CD8-positive, alpha-beta memory T cell (primary cell): ENCODE measurements around the gene MIER2. TPM values are rescaled to one million over a fixed set of nuclear protein-coding genes. Genes with fewer than 3 reads are reported as not detected.
"Not testable (repeated sequence)": the region's sequence is repeated elsewhere in the genome, so short reads cannot be mapped to it uniquely, and the experiment has no call there.

ENCODE experiments used
- CTCF ChIA-PET: fragments of 350-600 bp; sonication (Branson Sonifier 250); formaldehyde crosslinking; loops from one replicate; lab custom pipeline; 2021; ENCODE audit warnings: antibody characterized with exemption; lab: Charles Lee
- POLR2A ChIA-PET: fragments of 350-600 bp; sonication (Branson Sonifier 250); formaldehyde crosslinking; loops from one replicate; lab custom pipeline; 2021; ENCODE audit warnings: antibody characterized with exemption; lab: Charles Lee
- DNase-seq, 5 donors: peaks; one replicate each; pipeline versions ENCODE4 v3.0.0 to v3.0.0-alpha.2; 2020 to 2022; ENCODE audit warnings: mixed read lengths in 1 of 5
- H3K27ac ChIP-seq: one replicate; pipeline ENCODE4 v1.7.0; 2013; ENCODE audit warnings: low read depth, mild to moderate bottlenecking, low read length, moderate library complexity
- H3K27me3 ChIP-seq: 2 replicates; pipeline ENCODE4 v1.7.0; 2013; ENCODE audit warnings: low read length, mild to moderate bottlenecking; ENCODE audit not compliant: insufficient read depth, poor library complexity, severe bottlenecking
- H3K36me3 ChIP-seq: 2 replicates; pipeline ENCODE4 v1.7.0; 2013; ENCODE audit warnings: mild to moderate bottlenecking, low read length, moderate library complexity; ENCODE audit not compliant: insufficient read depth
- H3K4me1 ChIP-seq: 2 replicates; pipeline ENCODE4 v1.7.0; 2013; ENCODE audit warnings: mild to moderate bottlenecking, low read length, moderate library complexity; ENCODE audit not compliant: insufficient read depth
- H3K4me3 ChIP-seq: 2 replicates; pipeline ENCODE4 v1.7.0; 2013; ENCODE audit warnings: mild to moderate bottlenecking, low read length
- H3K9me3 ChIP-seq: 2 replicates; pipeline ENCODE4 v1.7.0; 2013; ENCODE audit warnings: mild to moderate bottlenecking, low read length
- H3K27ac Mint-ChIP-seq, 8 donors: one replicate each; pipeline ENCODE4 v1.8.0; 2020 to 2021; ENCODE audit warnings: mixed read lengths in 8 of 8, mild to moderate bottlenecking in 6 of 8, inconsistent platforms in 3 of 8, moderate library complexity in 3 of 8
- H3K27me3 Mint-ChIP-seq, 2 donors: one replicate each; pipeline ENCODE4 v1.8.0; 2020 to 2021; ENCODE audit warnings: mixed read lengths in 2 of 2, mild to moderate bottlenecking in 1 of 2, moderate library complexity in 1 of 2
- H3K36me3 Mint-ChIP-seq, 3 donors: one replicate each; pipeline ENCODE4 v1.8.0; 2020 to 2021; ENCODE audit warnings: mixed read lengths in 3 of 3, inconsistent platforms in 1 of 3, mild to moderate bottlenecking in 1 of 3
- H3K4me1 Mint-ChIP-seq, 3 donors: one replicate each; pipeline ENCODE4 v1.8.0; 2020 to 2021; ENCODE audit warnings: mixed read lengths in 3 of 3, inconsistent platforms in 1 of 3, mild to moderate bottlenecking in 1 of 3
- H3K4me3 Mint-ChIP-seq, 7 donors: one replicate each; pipeline ENCODE4 v1.8.0; 2020 to 2021; ENCODE audit warnings: mixed read lengths in 7 of 7, mild to moderate bottlenecking in 6 of 7, moderate library complexity in 4 of 7, inconsistent platforms in 2 of 7
- H3K9me3 Mint-ChIP-seq, 5 donors: one replicate each; pipeline ENCODE4 v1.8.0; 2020 to 2022; ENCODE audit warnings: mixed read lengths in 5 of 5, mild to moderate bottlenecking in 3 of 5, moderate library complexity in 2 of 5, inconsistent platforms in 1 of 5
- polyA plus RNA-seq: library from polyadenylated mRNA; unstranded; fragments of 300-500 nt; fragmentation: Illumina TruSeq; gene quantifications from one replicate; pipeline ENCODE4 v1.2.3, GENCODE V29; 2021
- total RNA-seq, 2 experiments: library from RNA; stranded (reverse); gene quantifications; one replicate each; pipeline ENCODE4 v1.2.3, GENCODE V29; 2021

Gene MIER2
- total and polyA plus RNA-seq, 3 experiments from 2014 or later: 4.9 to 20.9 (median 20.9) TPM

- peak in 1 of 5 donors; percentile 42 for DNase-seq
- Mint-ChIP-seq H3K9me3 (no peaks in the 10 kb centered on the region), H3K27ac (peak overlapping the region in 1 of 8 donors; percentile 16), H3K4me3 (peak overlapping the region in 2 of 7 donors; percentile 29 to 57), H3K27me3 (peaks cover 34 to 59% of the 10 kb centered on the region in 2 donors), H3K36me3 (peaks cover 0 to 2% (median 0%) of the 10 kb centered on the region in 3 donors), H3K4me1 (peaks cover 10 to 13% (median 13%) of the 10 kb centered on the region in 3 donors)
- no peak overlapping the region for H3K27ac ChIP-seq
- ChIA-PET CTCF (no interaction called here), POLR2A (no interaction called here)
- H3K4me1 ChIP-seq: peaks cover 5% of the 10 kb centered on the region
- no peaks in the 10 kb centered on the region for H3K36me3 ChIP-seq
- no peaks in the 10 kb centered on the region for H3K9me3 ChIP-seq
- H3K27me3 ChIP-seq: peaks cover 13% of the 10 kb centered on the region
- no peak overlapping the region for H3K4me3 ChIP-seq
These were observed 38.4 kb upstream of the MIER2 start for GRCh38 chr19:383040-383439.

- H3K9me3 Mint-ChIP-seq, H3K27ac ChIP-seq, POLR2A ChIA-PET, H3K4me1 ChIP-seq, H3K36me3 Mint-ChIP-seq, H3K36me3 ChIP-seq, CTCF ChIA-PET, H3K9me3 ChIP-seq, H3K4me3 ChIP-seq: not testable (repeated sequence)
- H3K27me3 ChIP-seq: peaks cover 13% of the 10 kb centered on the region
- Mint-ChIP-seq H3K27me3 (peaks cover 34 to 60% of the 10 kb centered on the region in 2 donors), H3K4me1 (peaks cover 10 to 13% (median 13%) of the 10 kb centered on the region in 3 donors), H3K27ac (peak overlapping the region in 4 of 8 donors; percentile 7 to 80 (median 45)), H3K4me3 (peak overlapping the region in 5 of 7 donors; percentile 24 to 57 (median 29))
- DNase-seq: peak in 3 of 5 donors; percentile 11 to 42 (median 33)
These were observed 38.0 kb upstream of the MIER2 start for GRCh38 chr19:382578-382977.

GRCh38 chr19:381901-382300 is 37.3 kb upstream of the MIER2 start:
- peaks cover 34 to 57% of the 10 kb centered on the region in 2 donors for H3K27me3 Mint-ChIP-seq
- peak overlapping the region in 1 of 8 donors; percentile 73 for H3K27ac Mint-ChIP-seq
- H3K27me3 ChIP-seq: peaks cover 13% of the 10 kb centered on the region
- H3K9me3 Mint-ChIP-seq, H3K9me3 ChIP-seq, H3K36me3 Mint-ChIP-seq, H3K36me3 ChIP-seq, H3K4me1 ChIP-seq, H3K4me3 ChIP-seq, H3K27ac ChIP-seq, CTCF ChIA-PET, POLR2A ChIA-PET: not testable (repeated sequence)
- H3K4me3 Mint-ChIP-seq: peak overlapping the region in 1 of 7 donors; percentile 72
- DNase-seq: peak in 1 of 5 donors; percentile 11
- peaks cover 10 to 13% (median 13%) of the 10 kb centered on the region in 3 donors for H3K4me1 Mint-ChIP-seq

- peak in 1 of 5 donors; percentile 14 for DNase-seq
- H3K27ac ChIP-seq, H3K4me3 ChIP-seq, H3K9me3 ChIP-seq, POLR2A ChIA-PET, H3K4me1 ChIP-seq, H3K36me3 ChIP-seq, H3K36me3 Mint-ChIP-seq, CTCF ChIA-PET, H3K27ac Mint-ChIP-seq, H3K9me3 Mint-ChIP-seq: not testable (repeated sequence)
- peaks cover 13% of the 10 kb centered on the region for H3K27me3 ChIP-seq
- peaks cover 28 to 49% of the 10 kb centered on the region in 2 donors for H3K27me3 Mint-ChIP-seq
- H3K4me3 Mint-ChIP-seq: peak overlapping the region in 1 of 7 donors; percentile 66
- peaks cover 10 to 13% (median 13%) of the 10 kb centered on the region in 3 donors for H3K4me1 Mint-ChIP-seq
These were observed 36.1 kb upstream of the MIER2 start for GRCh38 chr19:380618-381219.

- H3K27me3 ChIP-seq: peaks cover 13% of the 10 kb centered on the region
- Mint-ChIP-seq H3K27me3 (peaks cover 22 to 40% of the 10 kb centered on the region in 2 donors), H3K9me3 (no peaks in the 10 kb centered on the region), H3K27ac (no peak overlapping the region), H3K36me3 (peaks cover 0 to 2% (median 0%) of the 10 kb centered on the region in 3 donors), H3K4me1 (peaks cover 10 to 13% (median 13%) of the 10 kb centered on the region in 3 donors), H3K4me3 (no peak overlapping the region)
- ChIA-PET POLR2A (no interaction called here), CTCF (no interaction called here)
- no peaks in the 10 kb centered on the region for H3K36me3 ChIP-seq
- peak in 1 of 5 donors; percentile 36 for DNase-seq
- H3K9me3 ChIP-seq: no peaks in the 10 kb centered on the region
- no peak overlapping the region for H3K4me3 ChIP-seq
- no peak overlapping the region for H3K27ac ChIP-seq
- H3K4me1 ChIP-seq: peaks cover 5% of the 10 kb centered on the region
These were observed 35.2 kb upstream of the MIER2 start for GRCh38 chr19:379796-380195.

- H3K4me1 ChIP-seq: peaks cover 5% of the 10 kb centered on the region
- no peaks in the 10 kb centered on the region for H3K9me3 ChIP-seq
- ChIA-PET CTCF (no interaction called here), POLR2A (no interaction called here)
- Mint-ChIP-seq H3K36me3 (peaks cover 0 to 2% (median 0%) of the 10 kb centered on the region in 3 donors), H3K4me1 (peaks cover 10 to 13% (median 13%) of the 10 kb centered on the region in 3 donors), H3K27ac (no peak overlapping the region), H3K4me3 (no peak overlapping the region), H3K9me3 (no peaks in the 10 kb centered on the region), H3K27me3 (peaks cover 14 to 30% of the 10 kb centered on the region in 2 donors)
- no peak overlapping the region for H3K27ac ChIP-seq
- H3K4me3 ChIP-seq: no peak overlapping the region
- no peak for DNase-seq
- no peaks in the 10 kb centered on the region for H3K36me3 ChIP-seq
- H3K27me3 ChIP-seq: peaks cover 8% of the 10 kb centered on the region
These were observed 34.1 kb upstream of the MIER2 start for GRCh38 chr19:378706-379105.

GRCh38 chr19:377801-378581 is 33.4 kb upstream of the MIER2 start:
- peaks cover 1% of the 10 kb centered on the region for H3K27me3 ChIP-seq
- Mint-ChIP-seq H3K36me3 (peaks cover 0 to 2% (median 0%) of the 10 kb centered on the region in 3 donors), H3K4me1 (peaks cover 6 to 9% (median 6%) of the 10 kb centered on the region in 3 donors), H3K4me3 (no peak overlapping the region), H3K27me3 (peaks cover 9 to 25% of the 10 kb centered on the region in 2 donors), H3K27ac (peak overlapping the region in 2 of 8 donors; percentile 19 to 36), H3K9me3 (no peaks in the 10 kb centered on the region)
- ChIA-PET POLR2A (no interaction called here), CTCF (no interaction called here)
- no peaks in the 10 kb centered on the region for H3K9me3 ChIP-seq
- H3K4me1 ChIP-seq: peaks cover 5% of the 10 kb centered on the region
- H3K36me3 ChIP-seq: no peaks in the 10 kb centered on the region
- DNase-seq: no peak
- no peak overlapping the region for H3K4me3 ChIP-seq
- H3K27ac ChIP-seq: no peak overlapping the region

GRCh38 chr19:376111-376470 is 31.5 kb upstream of the MIER2 start:
- H3K27me3 ChIP-seq: peaks cover 3% of the 10 kb centered on the region

More at GRCh38 chr19:376111-376470, 31.5 kb upstream of the MIER2 start:
- Histone ChIP-seq H3K4me3 (no peak overlapping the region), H3K9me3 (no peaks in the 10 kb centered on the region), H3K36me3 (no peaks in the 10 kb centered on the region), H3K27ac (no peak overlapping the region), H3K4me1 (no peaks in the 10 kb centered on the region)
- ChIA-PET CTCF (no interaction called here), POLR2A (no interaction called here)
- Mint-ChIP-seq H3K4me1 (no peaks in the 10 kb centered on the region), H3K36me3 (no peaks in the 10 kb centered on the region), H3K27me3 (peaks cover 10 to 37% of the 10 kb centered on the region in 2 donors), H3K9me3 (no peaks in the 10 kb centered on the region), H3K27ac (no peak overlapping the region), H3K4me3 (no peak overlapping the region)
- no peak for DNase-seq
